ENCODE results near the gene ACP5. TPM values are rescaled to one million over a fixed set of nuclear protein-coding genes. Genes with fewer than 3 reads are reported as not detected.
"Not testable (repeated sequence)": the region's sequence is repeated elsewhere in the genome, so short reads cannot be mapped to it uniquely, and the experiment has no call there.

ACP5 gene
- total RNA-seq, 1 experiment from 2014 or later, result 0.97 TPM

GRCh38 chr19:11578258-11579142, 1.1 kb upstream of the ACP5 start:
- DNase-seq (ENCODE audit: low read depth), result no peak

- DNase-seq (ENCODE audit: low read depth), result no peak
These were observed 1.2 kb downstream of the ACP5 start for GRCh38 chr19:11576227-11576626.

GRCh38 chr19:11574689-11575088, 2.8 kb downstream of the ACP5 start:
- DNase-seq (ENCODE audit: low read depth), result no peak

GRCh38 chr19:11573763-11574162, 3.7 kb downstream of the ACP5 start:
- DNase-seq (ENCODE audit: low read depth), result not testable (repeated sequence)

- DNase-seq (ENCODE audit: low read depth), result not testable (repeated sequence)
These were observed 4.1 kb downstream of the ACP5 start for GRCh38 chr19:11573354-11573753.

GRCh38 chr19:11570039-11570462, 7.4 kb downstream of the ACP5 start:
- DNase-seq (ENCODE audit: low read depth), result no peak

- DNase-seq (ENCODE audit: low read depth), result no peak
These were observed 11.3 kb downstream of the ACP5 start for GRCh38 chr19:11566164-11566563.

- DNase-seq (ENCODE audit: low read depth), result not testable (repeated sequence)
These were observed 11.8 kb downstream of the ACP5 start for GRCh38 chr19:11565649-11565980.

GRCh38 chr19:11564082-11564807, 13.2 kb downstream of the ACP5 start:
- not testable (repeated sequence) for DNase-seq (ENCODE audit: low read depth)

- DNase-seq (ENCODE audit: low read depth), result no peak
These were observed 13.9 kb downstream of the ACP5 start for GRCh38 chr19:11563532-11563931.

- DNase-seq (ENCODE audit: low read depth), result peak; percentile 76
These were observed 16.9 kb downstream of the ACP5 start for GRCh38 chr19:11560404-11561051.

GRCh38 chr19:11558881-11559828, 18.3 kb downstream of the ACP5 start, which contains the start of gene ELOF1:
TSS of gene ELOF1 (minus strand) at chr19:11559230. CDS start at chr19:11554347, 4,883 bp downstream.
- peak; percentile 99 for DNase-seq (ENCODE audit: low read depth)

GRCh38 chr19:11556634-11557420, 20.6 kb downstream of the ACP5 start:
- no peak for DNase-seq (ENCODE audit: low read depth)

- no peak for DNase-seq (ENCODE audit: low read depth)
These were observed 22.2 kb downstream of the ACP5 start for GRCh38 chr19:11555246-11555645.

GRCh38 chr19:11554160-11554559, 23.3 kb downstream of the ACP5 start:
- no peak for DNase-seq (ENCODE audit: low read depth)

GRCh38 chr19:11552666-11553372, 24.6 kb downstream of the ACP5 start:
- no peak for DNase-seq (ENCODE audit: low read depth)

GRCh38 chr19:11551603-11552235, 25.7 kb downstream of the ACP5 start:
- peak; percentile 41 for DNase-seq (ENCODE audit: low read depth)

- DNase-seq (ENCODE audit: low read depth), result no peak
These were observed 27.2 kb downstream of the ACP5 start for GRCh38 chr19:11550265-11550664.

GRCh38 chr19:11549386-11549953, 28.0 kb downstream of the ACP5 start:
- no peak for DNase-seq (ENCODE audit: low read depth)

All from Daoy (cell line).